HFF-Myc (cell line): ENCODE data around the gene IQGAP2.
"Not testable (repeated sequence)": the region's sequence is repeated elsewhere in the genome, so short reads cannot be mapped to it uniquely, and the experiment has no call there.

Source experiments
- DNase-seq: peaks from one replicate; pipeline ENCODE4 v3.0.0-alpha.2; 2011; ENCODE audit warnings: low read depth; ENCODE audit errors: extremely low read depth
- H3K4me3 ChIP-seq: replicated peaks from 2 replicates; pipeline ENCODE4 v1.5.1; 2011; ENCODE audit warnings: low read depth, mild to moderate bottlenecking, control low read depth, low read length
- TF ChIP-seq, protein P1 (sequence below): IDR thresholded peaks from 2 replicates; pipeline ENCODE4 v1.5.1; 2012; ENCODE audit warnings: mild to moderate bottlenecking, low read depth, low read length, control low read depth; ENCODE audit errors: missing control alignments

Gene IQGAP2

GRCh38 chr5:76517334-76517733 is 114.2 kb downstream of the IQGAP2 start:
- DNase-seq = no peak
- TF ChIP-seq, protein P1, sequence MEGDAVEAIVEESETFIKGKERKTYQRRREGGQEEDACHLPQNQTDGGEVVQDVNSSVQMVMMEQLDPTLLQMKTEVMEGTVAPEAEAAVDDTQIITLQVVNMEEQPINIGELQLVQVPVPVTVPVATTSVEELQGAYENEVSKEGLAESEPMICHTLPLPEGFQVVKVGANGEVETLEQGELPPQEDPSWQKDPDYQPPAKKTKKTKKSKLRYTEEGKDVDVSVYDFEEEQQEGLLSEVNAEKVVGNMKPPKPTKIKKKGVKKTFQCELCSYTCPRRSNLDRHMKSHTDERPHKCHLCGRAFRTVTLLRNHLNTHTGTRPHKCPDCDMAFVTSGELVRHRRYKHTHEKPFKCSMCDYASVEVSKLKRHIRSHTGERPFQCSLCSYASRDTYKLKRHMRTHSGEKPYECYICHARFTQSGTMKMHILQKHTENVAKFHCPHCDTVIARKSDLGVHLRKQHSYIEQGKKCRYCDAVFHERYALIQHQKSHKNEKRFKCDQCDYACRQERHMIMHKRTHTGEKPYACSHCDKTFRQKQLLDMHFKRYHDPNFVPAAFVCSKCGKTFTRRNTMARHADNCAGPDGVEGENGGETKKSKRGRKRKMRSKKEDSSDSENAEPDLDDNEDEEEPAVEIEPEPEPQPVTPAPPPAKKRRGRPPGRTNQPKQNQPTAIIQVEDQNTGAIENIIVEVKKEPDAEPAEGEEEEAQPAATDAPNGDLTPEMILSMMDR = no peak
- no peak overlapping the region for H3K4me3 ChIP-seq

DNA sequence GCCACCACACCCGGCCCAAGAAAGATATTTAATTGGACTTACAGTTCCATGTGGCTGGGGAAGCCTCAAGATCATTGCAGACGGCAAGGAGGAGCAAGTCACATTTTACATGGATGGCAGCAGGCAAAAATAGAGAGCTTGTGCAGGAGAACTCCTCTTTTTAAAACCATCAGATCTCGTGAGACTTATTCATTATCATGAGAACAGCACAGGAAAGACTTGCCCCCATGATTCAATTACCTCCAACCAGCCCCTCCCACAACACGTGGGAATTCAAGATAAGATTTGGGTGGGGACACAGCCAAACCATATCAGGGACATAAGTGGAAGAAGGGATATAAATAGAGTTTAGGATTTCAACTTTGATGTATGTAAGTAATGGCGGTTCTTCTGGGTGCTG is 115.2 kb downstream of the IQGAP2 start:
- DNase-seq, H3K4me3 ChIP-seq: not testable (repeated sequence)

- DNase-seq = no peak
- no peak overlapping the region for H3K4me3 ChIP-seq
Observed at GRCh38 chr5:76521240-76521758, 118.2 kb downstream of the IQGAP2 start.

DNA sequence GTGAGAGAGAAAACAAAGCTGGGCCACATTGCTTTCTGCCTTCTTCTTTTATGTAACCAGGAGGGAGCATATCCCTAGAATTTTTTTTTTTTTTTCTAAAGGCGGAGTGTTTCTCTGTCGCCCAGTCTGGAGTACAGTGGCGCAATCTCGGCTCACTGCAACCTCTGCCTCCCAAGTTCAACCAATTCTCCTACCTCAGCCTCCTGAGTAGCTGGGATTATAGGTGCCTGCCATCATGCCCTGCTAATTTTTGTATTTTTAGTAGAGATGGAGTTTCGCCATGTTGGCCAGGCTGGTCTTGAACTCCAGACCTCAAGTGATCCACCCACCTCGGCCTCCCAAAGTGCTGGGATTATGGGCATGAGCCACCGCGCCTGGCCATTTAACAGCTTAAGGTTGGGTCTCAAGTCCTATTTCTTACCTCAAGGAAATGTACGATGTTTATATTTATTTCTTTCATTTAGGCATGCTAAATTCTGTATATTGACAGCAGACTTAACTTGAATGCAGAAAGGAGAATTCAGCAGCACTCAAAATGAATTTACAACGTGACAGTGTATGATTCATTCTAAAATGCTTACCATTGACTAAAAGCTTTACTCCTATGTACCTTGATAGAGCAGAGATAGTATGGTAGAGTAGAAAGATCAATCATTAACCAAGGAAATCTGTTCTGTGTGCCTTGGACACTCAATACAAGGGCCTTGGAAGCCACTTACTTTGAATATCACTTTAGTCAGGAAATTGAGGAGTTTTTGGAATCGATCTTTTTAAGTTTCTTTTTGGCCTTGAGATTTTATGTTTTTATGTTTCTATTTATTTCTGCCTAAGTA is 119.2 kb downstream of the IQGAP2 start:
- TF ChIP-seq, protein P1 = no peak
- no peak overlapping the region for H3K4me3 ChIP-seq
- DNase-seq = no peak

More at GRCh38 chr5:76521240-76521758, 118.2 kb downstream of the IQGAP2 start:
- TF ChIP-seq, protein P1 = no peak

DNA sequence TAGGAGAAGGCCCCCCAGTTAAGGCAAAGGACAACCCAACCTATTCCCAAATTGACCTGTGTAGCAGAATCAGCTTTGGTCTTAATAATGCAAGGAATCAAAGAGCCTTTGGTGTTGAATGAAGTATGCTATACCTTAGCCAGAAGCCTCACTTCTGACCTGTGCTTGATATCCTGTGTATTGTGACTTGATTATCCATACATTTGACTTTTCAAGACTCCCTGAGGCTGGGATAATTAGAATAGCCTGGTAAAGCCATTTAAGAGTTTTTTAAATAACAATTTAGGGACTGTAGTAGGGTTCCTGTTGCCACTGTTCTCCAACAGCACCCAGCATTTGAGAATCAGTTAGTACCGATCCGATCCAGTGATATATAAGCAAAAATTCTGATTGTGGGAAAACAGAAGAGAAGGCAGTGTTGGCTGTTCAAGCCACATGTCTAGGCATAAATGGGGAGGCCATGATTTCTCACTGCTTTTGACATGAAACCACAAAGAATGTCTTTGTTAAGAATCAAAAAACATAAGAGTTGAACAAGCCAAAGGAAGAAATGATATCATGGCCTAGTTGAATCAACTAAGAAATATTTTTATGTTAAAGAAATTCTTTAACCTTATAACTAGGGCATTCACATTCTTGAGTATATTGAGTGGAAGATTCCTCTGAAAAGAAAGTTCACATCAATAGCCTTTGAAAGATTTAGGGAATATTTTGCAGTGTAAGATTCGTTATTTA is 121.2 kb downstream of the IQGAP2 start:
- DNase-seq = no peak
- H3K4me3 ChIP-seq = no peak overlapping the region
- TF ChIP-seq, protein P1 = no peak

- TF ChIP-seq, protein P1 = no peak
- no peak overlapping the region for H3K4me3 ChIP-seq
- no peak for DNase-seq
Observed at GRCh38 chr5:76524868-76525267, 121.8 kb downstream of the IQGAP2 start.

GRCh38 chr5:76525956-76526355 is 122.9 kb downstream of the IQGAP2 start:
- no peak for DNase-seq
- TF ChIP-seq, protein P1 = no peak
- no peak overlapping the region for H3K4me3 ChIP-seq
